Neural cell (in vitro differentiated cells): ENCODE measurements around the gene ATXN7L1. TPM values are rescaled to one million over a fixed set of nuclear protein-coding genes. Genes with fewer than 3 reads are reported as not detected.

Source experiments
- H2AFZ ChIP-seq: fragments of 200-600, 300-800 bp; sonication (generic), shearing (Covaris generic); 2 replicates; pipeline ENCODE4 v1.6.0; 2014; ENCODE audit warnings: low read depth, mild to moderate bottlenecking, antibody characterized with exemption, low read length, moderate library complexity
- H3F3A ChIP-seq: fragments of 200-600 bp; shearing (Covaris generic); 2 replicates; pipeline ENCODE4 v1.6.1; 2016; ENCODE audit warnings: mild to moderate bottlenecking, moderate library complexity, mixed read lengths, antibody characterized with exemption, low read length; ENCODE audit not compliant: insufficient read depth, poor library complexity, severe bottlenecking
- H3K27ac ChIP-seq: fragments of 200-600, 300-800 bp; sonication (generic), shearing (Covaris generic); 2 replicates; pipeline ENCODE4 v1.5.1; 2014; ENCODE audit warnings: mild to moderate bottlenecking, low read length, moderate library complexity
- H3K27me3 ChIP-seq: fragments of 300-800, 200-600 bp; sonication (generic), shearing (Covaris generic); 2 replicates; pipeline ENCODE4 v1.6.0; 2014; ENCODE audit warnings: mild to moderate bottlenecking, low read depth, low read length, moderate library complexity; ENCODE audit not compliant: insufficient read depth
- H3K36me3 ChIP-seq: fragments of 300-800, 200-600 bp; sonication (generic), shearing (Covaris generic); 2 replicates; pipeline ENCODE4 v1.5.1; 2014; ENCODE audit warnings: mild to moderate bottlenecking, antibody characterized with exemption, low read length, moderate library complexity; ENCODE audit not compliant: insufficient read depth
- H3K4me2 ChIP-seq: fragments of 300-800, 200-600 bp; sonication (generic), shearing (Covaris generic); 2 replicates; pipeline ENCODE4 v1.6.0; 2014; ENCODE audit warnings: mild to moderate bottlenecking, low read length
- H3K4me3 ChIP-seq: fragments of 300-800, 200-600 bp; sonication (generic), shearing (Covaris generic); 2 replicates; pipeline ENCODE4 v1.5.1; 2014; ENCODE audit warnings: mild to moderate bottlenecking, low read length, moderate library complexity
- H3K79me2 ChIP-seq: fragments of 200-600 bp; shearing (Covaris generic); replicated peaks from 2 replicates; pipeline ENCODE4 v1.6.0; 2014; ENCODE audit warnings: mild to moderate bottlenecking, low read length, moderate library complexity; ENCODE audit not compliant: insufficient read depth
- H3K9ac ChIP-seq: fragments of 300-800, 200-600 bp; sonication (generic), shearing (Covaris generic); 2 replicates; pipeline ENCODE4 v1.6.1; 2016; ENCODE audit warnings: mild to moderate bottlenecking, low read length, mixed read lengths
- H3K9me2 ChIP-seq: fragments of 200-600 bp; shearing (Covaris generic); 2 replicates; pipeline ENCODE4 v1.6.1; 2016; ENCODE audit warnings: mild to moderate bottlenecking, low read length, mixed read lengths; ENCODE audit not compliant: insufficient read depth
- H3K9me3 ChIP-seq: fragments of 200-600, 300-800 bp; sonication (generic), shearing (Covaris generic); 2 replicates; pipeline ENCODE4 v1.6.1; 2016; ENCODE audit warnings: mild to moderate bottlenecking, mixed run types, low read length, moderate library complexity, mixed read lengths
- H4K20me1 ChIP-seq: fragments of 200-600 bp; shearing (Covaris generic); 2 replicates; pipeline ENCODE4 v1.6.1; 2016; ENCODE audit warnings: mild to moderate bottlenecking, mixed run types; ENCODE audit not compliant: insufficient read depth
- EP300 ChIP-seq: fragments of 450-650 bp; conservative IDR thresholded peaks from 2 replicates; pipeline ENCODE4 v1.6.1; 2014; ENCODE audit warnings: antibody characterized with exemption, mild to moderate bottlenecking, moderate library complexity; ENCODE audit not compliant: poor library complexity, severe bottlenecking
- EZH2 ChIP-seq: fragments of 200-600, 300-800 bp; shearing (Covaris generic), sonication (generic); IDR thresholded peaks from 2 replicates; pipeline ENCODE4 v1.6.1; 2014; ENCODE audit warnings: antibody characterized with exemption, low read length, borderline replicate concordance, mild to moderate bottlenecking; ENCODE audit not compliant: insufficient read depth, poor library complexity, severe bottlenecking
- MXI1 ChIP-seq: fragments of 450-650 bp; conservative IDR thresholded peaks from 2 replicates; pipeline ENCODE4 v1.6.1; 2014; ENCODE audit warnings: antibody characterized with exemption, mild to moderate bottlenecking; ENCODE audit not compliant: poor library complexity, severe bottlenecking
- POLR2AphosphoS5 ChIP-seq: IDR thresholded peaks from 2 replicates; pipeline ENCODE4 v1.6.1; 2012
- RAD21 ChIP-seq: fragments of 450-650 bp; conservative IDR thresholded peaks from 2 replicates; pipeline ENCODE4 v1.6.1; 2014; ENCODE audit warnings: antibody characterized with exemption, mild to moderate bottlenecking, moderate library complexity
- REST ChIP-seq: IDR thresholded peaks from 2 replicates; pipeline ENCODE4 v1.6.1; 2012; ENCODE audit warnings: borderline replicate concordance
- SMC3 ChIP-seq: fragments of 450-650 bp; conservative IDR thresholded peaks from 2 replicates; pipeline ENCODE4 v1.6.1; 2014; ENCODE audit warnings: antibody characterized with exemption, mild to moderate bottlenecking, moderate library complexity; ENCODE audit not compliant: poor library complexity
- TAF1 ChIP-seq: IDR thresholded peaks from 2 replicates; pipeline ENCODE4 v1.6.1; 2012; ENCODE audit warnings: low read depth
- polyA plus RNA-seq: library from polyadenylated mRNA; depleted of rRNA; stranded (reverse); fragments of >200 nt; gene quantifications from 2 replicates; pipeline ENCODE4 v1.2.3, GENCODE V29; 2014
- TF ChIP-seq, protein P1 (sequence below): fragments of 450-650 bp; IDR thresholded peaks from 2 replicates; pipeline ENCODE4 v1.5.1; 2014; ENCODE audit warnings: antibody characterized with exemption, mild to moderate bottlenecking, moderate library complexity; ENCODE audit not compliant: poor library complexity, severe bottlenecking

ATXN7L1 gene
- polyA plus RNA-seq, 1 donor from 2014 or later: 4.3 TPM

GRCh38 chr7:105637755-105638154 lies 238.6 kb downstream of the ATXN7L1 start:
- TF ChIP-seq REST (no peak), EP300 (peak; percentile 20), POLR2AphosphoS5 (peak; percentile 36), MXI1 (no peak), SMC3 (no peak)
- TF ChIP-seq, protein P1, sequence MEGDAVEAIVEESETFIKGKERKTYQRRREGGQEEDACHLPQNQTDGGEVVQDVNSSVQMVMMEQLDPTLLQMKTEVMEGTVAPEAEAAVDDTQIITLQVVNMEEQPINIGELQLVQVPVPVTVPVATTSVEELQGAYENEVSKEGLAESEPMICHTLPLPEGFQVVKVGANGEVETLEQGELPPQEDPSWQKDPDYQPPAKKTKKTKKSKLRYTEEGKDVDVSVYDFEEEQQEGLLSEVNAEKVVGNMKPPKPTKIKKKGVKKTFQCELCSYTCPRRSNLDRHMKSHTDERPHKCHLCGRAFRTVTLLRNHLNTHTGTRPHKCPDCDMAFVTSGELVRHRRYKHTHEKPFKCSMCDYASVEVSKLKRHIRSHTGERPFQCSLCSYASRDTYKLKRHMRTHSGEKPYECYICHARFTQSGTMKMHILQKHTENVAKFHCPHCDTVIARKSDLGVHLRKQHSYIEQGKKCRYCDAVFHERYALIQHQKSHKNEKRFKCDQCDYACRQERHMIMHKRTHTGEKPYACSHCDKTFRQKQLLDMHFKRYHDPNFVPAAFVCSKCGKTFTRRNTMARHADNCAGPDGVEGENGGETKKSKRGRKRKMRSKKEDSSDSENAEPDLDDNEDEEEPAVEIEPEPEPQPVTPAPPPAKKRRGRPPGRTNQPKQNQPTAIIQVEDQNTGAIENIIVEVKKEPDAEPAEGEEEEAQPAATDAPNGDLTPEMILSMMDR: no peak
- H3K9me3 ChIP-seq: no peaks in the 10 kb centered on the region
- peak overlapping the region; percentile 61 for H3K4me3 ChIP-seq
- H2AFZ ChIP-seq: no peak overlapping the region
- H3K9ac ChIP-seq: no peak overlapping the region
- peaks cover 5% of the 10 kb centered on the region for H3F3A ChIP-seq
- H3K4me2 ChIP-seq: peak overlapping the region; percentile 63
- H3K27me3 ChIP-seq: no peaks in the 10 kb centered on the region
- no peaks in the 10 kb centered on the region for H3K36me3 ChIP-seq
- no peaks in the 10 kb centered on the region for H3K9me2 ChIP-seq
- no peaks in the 10 kb centered on the region for H4K20me1 ChIP-seq
- no peak overlapping the region for H3K27ac ChIP-seq
- no peaks in the 10 kb centered on the region for H3K79me2 ChIP-seq

GRCh38 chr7:105636982-105637381 lies 239.4 kb downstream of the ATXN7L1 start:
- Histone ChIP-seq H3K36me3 (no peaks in the 10 kb centered on the region), H3K4me3 (peak overlapping the region; percentile 61), H3K9me2 (no peaks in the 10 kb centered on the region), H3K4me2 (peak overlapping the region; percentile 63), H3K9me3 (no peaks in the 10 kb centered on the region), H3F3A (peaks cover 5% of the 10 kb centered on the region), H3K79me2 (no peaks in the 10 kb centered on the region), H3K9ac (no peak overlapping the region), H2AFZ (no peak overlapping the region), H4K20me1 (no peaks in the 10 kb centered on the region), H3K27ac (no peak overlapping the region), H3K27me3 (no peaks in the 10 kb centered on the region)
- TF ChIP-seq EP300 (no peak), EZH2 (no peak), MXI1 (no peak), SMC3 (no peak), TAF1 (no peak), RAD21 (no peak), REST (no peak), POLR2AphosphoS5 (no peak)
- TF ChIP-seq, protein P1: no peak
